HT1080 (cell line): ENCODE results near the gene GNGT2. TPM values are rescaled to one million over a fixed set of nuclear protein-coding genes. Genes with fewer than 3 reads are reported as not detected.

Experiments used
- DNase-seq: peaks from one replicate; pipeline ENCODE4 v3.0.0-alpha.2; 2015; ENCODE audit warnings: low read depth
- total RNA-seq: library from RNA; depleted of rRNA; stranded (reverse); fragments of >200 nt; shearing (Covaris generic); gene quantifications from 2 replicates; pipeline ENCODE4 v1.2.3, GENCODE V29; 2014

Gene GNGT2
- total RNA-seq, 1 experiment from 2014 or later: 10.9 TPM

DNA sequence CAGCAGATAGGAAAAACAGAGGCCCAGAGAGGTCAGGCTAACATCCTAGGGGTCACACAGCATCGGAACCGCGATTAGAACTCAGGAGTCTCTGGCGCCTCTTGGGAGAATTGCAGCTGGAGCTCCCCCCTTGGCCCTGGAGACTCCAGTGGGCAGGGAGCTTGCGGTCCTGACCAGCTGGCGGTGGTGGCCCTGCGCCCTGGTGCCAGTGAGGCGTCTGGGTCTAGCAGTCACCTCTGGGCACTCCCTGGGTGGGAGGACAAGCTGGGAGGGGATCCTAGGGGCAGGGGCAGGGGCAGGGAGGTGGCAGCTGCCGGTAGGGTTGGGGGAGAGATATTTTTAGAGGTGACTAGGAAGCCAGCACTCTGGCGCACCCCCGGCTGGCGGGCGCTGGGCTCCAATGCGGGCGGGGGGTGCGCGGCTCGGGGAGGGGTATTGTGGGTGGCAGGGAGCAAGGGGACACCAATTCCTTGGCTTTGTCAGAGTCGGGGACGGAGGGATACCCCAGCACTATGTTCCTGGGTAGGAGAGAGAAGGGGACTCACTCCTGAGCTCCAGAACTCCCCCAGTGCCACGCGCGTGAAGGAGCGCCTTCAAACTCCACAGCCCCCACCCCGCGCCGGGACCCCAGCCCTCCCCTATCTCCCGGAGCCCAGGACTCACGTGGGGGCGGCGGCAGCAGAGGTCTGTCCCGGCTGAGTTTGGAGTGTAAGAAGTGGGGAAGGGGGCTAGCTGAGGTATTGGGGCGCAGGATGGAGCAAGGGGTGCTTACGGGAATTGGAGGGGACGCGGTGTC lies 19.6 kb upstream of the GNGT2 start:
- DNase-seq: no peak

DNA sequence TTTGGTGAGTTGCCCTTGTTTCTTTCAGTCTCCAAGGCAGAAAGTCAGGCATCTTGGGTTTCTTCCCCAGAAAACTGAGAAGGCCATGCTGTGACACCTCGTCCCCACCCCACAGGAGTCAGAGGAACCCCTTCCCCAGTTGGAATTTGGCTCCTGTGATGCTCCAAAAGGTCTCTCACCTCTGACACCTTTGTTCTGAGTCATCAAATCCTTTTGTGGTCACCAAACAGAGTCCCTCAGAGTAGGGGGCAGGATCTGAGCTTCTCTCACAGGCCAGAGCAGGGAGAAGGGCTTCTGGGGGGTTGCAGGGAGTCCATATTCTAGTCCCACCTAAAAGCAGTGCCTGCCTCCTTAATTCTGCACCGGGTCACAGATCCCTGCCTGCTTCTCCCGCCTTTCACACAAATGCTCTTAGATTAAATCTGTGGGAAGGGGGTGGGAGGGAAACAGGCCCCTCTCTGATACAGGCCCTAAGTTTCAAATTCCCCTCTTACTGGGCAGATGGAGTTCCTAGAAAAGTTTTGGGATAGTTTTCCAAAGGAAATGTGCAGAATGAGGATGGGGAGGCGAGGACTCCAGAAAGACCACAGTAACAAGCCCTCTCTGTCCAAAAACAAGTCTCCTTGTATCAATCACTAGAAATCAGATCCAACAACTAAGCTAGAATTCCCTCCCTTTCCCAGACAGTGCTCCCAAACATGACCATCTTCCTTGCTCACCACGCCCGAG lies 18.9 kb upstream of the GNGT2 start:
- DNase-seq: no peak

DNA sequence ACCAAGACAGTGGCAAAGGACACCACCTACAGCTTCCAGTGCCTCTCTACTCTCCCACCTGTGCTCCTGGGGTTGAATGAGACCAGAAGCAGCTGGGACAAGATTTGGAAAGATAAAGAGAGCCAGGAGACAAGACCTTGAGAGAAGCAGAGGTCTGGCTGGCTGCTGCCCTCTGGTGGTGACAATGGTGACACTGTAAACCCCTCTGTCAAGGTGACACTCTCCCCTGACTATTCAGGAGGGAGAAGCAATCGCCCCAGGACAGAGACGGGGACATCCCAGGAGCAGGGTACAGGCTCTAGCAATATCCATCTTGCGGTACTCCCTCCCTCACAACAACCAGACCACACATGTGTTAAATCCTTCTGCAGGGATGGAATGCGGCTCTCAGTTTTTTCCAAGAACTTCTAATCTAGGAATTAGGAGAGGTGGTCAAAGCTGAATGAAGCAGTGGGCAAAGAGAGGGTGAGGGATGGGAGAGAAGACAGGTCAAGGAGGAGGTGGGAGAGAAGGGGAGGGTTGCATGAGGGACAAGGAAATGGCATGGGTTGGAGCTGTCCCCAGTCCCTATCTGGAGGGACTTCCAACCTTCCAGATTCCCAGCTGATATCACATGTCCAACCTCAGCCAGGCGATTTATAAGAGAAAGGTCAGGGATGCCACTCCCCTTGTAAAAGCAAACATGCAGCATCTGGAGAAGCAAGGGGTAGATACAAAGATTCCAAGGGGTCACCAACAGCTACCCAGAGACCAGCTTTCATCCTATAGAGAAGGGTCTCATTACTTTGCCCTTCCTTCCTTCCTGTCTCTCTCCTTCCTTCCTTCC lies 17.3 kb upstream of the GNGT2 start:
- peak; percentile 66 for DNase-seq

DNA sequence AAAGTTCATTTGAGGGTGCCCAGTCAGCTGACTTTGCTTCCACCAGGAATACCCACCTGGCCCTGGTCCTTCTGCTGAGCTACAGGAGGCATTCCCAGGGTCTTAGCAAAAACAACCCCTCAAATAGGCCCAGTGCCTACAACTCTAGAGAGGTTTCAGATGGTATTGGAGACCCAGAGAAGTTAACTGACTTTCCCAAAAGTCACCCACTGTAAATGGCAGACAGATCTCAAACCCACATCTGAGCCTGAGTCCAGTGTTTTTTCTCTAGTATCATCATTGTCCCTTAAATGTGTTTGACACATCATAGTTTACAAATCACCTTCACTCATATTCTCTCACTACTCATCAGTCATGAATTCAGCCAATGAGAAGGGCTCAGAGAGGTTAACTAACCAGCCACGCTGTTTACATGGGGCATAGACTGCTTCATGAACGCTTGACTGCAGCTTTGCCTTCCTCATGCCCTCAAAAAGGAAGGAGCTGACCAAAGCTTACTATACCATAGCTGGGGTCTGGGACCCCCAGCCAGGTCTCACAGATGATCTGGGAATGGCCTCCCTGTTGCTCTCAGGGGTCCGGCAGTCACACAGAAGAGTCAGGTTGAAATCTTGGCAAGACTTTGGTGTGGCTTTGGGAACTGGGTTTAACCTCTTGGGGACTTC lies 16.5 kb upstream of the GNGT2 start:
- DNase-seq: no peak

DNA sequence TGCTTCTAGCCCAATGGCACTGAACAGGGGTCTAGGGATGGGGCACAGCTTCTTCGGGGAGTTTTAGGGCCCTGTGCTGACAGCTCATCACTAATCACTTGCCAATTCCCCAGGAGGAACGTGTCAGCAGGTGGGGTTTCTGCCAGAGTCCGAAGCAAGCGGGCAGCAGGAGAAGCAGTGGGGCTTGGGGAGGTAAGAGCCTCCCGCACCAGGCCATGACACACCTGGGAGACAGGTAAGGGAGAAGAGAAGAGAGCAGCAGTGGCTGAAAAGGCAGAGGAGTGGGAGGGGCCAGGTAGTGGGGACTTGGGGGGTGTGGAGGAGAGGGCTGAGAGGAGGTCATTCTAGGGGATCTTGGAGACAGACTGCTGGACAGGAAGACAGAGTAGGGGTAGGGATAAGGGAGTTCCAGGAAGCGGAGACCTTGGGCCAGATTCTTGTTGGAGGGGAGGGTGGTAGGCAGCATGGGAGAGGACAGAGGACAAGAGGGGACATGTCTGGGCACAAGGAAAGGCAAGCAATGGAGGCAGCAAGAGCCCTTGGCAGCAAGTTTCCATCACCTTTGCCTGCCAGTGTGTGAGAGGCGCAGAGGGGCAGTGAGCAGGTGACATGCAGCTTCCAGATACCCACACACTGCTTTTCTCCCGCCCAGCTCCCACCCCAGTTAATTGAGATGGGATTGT lies 15.3 kb upstream of the GNGT2 start:
- no peak for DNase-seq

DNA sequence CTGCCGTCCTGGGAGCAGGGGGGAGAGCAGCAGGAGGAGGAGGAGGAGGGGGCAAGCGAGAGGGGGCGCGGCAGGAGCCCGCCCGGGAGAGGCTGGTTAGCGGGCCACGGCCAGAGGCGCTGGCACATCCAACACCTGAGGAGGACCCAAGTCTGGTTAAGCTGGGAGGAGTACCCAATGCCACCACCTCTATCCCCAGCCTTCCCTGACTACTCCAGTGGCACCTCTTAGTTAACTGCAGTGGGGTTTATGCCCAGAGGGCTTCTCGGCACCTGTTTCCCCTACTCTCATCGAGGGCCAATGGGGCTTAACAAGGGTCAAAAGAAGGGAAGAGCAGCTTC lies 14.6 kb upstream of the GNGT2 start:
- no peak for DNase-seq

DNA sequence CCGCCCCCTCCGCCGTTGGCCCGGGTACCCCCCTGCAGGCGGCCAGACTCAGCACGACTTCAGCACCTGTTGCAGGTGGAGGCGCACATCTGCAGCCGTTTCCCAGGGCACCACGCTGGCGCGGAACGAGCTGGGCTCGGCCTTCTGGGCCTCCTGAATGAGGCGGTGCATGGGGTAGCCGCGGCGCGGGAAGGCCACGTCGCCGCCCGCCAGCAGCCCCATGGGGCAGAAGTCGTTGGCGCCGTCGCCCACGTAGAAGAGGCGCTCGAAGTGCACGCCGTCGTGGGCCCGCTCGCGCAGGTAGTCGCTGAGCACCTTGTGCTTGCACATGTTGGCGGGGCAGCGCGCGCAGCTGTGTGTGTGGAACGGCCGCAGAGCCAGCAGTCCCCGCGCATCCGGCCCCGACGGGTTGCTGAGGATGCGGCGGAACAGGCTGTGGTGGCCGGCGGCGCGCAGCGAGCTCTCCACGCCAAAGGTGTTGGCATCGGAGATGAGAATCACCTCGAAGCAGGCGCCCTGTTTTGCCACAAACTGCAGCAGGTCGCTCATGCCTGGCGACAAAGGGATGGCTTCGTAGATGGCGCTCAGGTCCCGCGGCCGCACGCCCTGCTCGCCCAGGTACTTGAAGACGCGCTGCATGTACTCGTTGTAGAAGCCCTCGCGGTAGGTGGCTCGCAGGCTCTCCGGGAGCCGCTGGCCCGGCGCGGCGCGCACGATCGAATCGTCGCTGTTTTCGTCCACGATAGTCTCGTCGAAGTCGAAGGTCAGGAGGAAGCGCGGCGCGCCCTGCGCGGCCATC lies 14.0 kb upstream of the GNGT2 start:
- DNase-seq: no peak

DNA sequence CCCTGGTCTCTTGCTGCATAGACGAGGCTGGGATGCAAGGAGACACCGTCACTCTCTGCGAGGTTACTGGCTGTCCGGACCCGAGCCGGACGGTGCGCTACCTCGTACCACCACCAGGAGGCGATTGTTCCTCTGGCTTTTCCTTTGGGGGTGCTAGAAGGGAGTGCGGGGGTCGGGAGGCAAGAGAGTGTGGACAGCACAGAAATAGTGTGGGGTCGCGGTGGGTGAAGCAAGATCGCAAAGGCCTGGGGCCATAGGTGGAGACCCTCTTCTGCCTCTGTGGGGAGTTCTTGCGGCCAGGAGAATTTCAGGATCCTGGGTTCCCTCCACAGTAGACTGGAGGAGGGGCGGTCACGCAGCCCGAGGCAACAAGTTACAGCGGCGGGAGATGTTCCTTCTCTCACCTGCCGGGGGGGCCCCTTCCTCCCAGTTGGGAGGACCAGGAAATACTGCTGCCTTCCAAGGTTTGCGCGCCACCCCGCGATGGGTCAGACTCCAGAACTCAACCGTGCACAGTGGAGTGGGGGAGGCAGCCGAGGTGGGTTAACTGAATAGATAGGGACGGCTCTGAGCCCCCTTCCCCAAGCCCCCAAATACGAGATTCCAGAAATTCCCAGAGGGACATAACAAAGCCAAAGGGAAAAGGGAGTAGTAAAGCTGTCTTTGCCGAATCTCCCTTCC lies 13.3 kb upstream of the GNGT2 start:
- no peak for DNase-seq

DNA sequence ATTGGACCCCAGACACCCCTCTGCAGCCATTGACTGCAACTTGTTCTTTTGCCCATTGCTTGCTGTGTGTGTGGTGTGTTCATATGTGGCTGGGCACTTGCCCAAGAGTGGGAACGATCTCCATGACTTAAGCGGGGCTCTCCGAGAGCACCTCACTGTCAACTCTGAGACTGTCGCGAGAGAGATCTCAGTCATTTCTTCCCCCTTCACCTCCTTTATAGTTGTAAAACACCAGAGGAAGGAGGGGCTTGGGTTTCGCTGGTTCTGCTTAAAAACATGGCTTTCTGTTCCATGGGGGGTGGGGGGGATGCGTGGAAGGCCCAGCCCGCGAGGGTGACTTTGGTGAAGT lies 12.8 kb upstream of the GNGT2 start:
- DNase-seq: no peak

DNA sequence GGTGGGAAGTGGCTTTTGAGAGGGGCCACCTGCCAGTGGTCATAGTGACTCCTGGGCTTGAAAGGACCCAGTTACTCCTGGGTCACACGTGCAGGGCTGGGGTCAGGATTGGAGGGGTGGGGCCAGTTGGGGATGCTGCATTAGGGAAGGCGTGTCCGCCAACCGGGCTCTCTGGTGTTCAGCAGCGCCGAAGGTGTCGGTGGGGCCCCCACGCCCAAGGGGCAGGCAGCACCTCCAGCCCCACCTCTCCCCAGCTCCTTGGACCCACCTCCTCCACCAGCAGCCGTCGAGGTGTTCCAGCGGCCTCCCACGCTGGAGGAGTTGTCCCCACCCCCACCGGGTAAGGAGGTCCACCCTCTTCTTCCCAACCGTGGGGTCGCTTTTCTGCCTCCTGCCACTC lies 9.6 kb upstream of the GNGT2 start:
- no peak for DNase-seq

DNA sequence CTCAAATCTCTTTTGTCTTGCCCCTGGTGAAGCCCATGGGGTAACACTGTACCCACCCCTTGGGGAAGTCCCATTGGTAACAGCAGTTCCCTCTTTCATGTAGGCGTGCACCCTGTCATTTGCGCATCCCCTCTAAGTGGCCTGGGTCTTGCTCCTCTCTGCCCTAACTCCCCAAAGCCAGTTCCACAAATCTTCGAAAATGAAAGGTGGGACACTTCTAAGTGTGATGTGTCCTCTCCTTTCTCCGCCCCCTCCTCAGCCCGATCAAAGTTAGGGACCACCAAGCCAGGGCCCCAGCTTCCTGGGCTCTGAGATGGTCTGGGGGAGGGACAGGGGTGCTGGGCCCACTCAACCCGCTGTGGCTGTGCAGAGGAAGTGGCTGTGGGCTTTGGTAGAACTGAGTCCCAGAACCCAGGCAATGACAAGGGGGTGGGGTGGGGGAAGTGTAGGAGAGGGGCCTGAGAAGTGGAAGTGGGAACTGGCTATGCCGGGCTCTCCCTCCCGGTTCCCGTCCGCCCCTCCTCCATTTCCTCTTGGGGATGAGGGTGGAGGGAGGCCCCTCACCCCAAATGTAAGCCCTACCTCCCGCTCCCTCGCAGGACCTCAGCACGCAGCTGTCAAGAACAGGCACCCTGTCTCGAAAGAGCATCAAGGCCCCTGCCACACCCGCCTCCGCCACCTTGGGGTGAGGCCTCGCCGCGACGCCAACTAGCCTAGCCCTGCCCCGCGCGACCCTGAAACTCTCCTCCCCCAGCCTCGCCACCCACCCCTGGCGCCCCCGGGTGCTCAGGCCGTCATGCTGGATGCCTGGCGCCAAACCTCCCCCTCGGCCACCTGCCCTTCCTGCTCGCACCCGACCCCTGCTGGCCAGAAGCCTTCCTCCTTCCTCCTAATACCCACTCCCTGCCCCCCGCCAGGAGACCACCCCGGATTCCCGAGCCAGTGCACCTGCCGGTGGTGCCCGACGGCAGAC lies 8.9 kb upstream of the GNGT2 start:
- no peak for DNase-seq

DNA sequence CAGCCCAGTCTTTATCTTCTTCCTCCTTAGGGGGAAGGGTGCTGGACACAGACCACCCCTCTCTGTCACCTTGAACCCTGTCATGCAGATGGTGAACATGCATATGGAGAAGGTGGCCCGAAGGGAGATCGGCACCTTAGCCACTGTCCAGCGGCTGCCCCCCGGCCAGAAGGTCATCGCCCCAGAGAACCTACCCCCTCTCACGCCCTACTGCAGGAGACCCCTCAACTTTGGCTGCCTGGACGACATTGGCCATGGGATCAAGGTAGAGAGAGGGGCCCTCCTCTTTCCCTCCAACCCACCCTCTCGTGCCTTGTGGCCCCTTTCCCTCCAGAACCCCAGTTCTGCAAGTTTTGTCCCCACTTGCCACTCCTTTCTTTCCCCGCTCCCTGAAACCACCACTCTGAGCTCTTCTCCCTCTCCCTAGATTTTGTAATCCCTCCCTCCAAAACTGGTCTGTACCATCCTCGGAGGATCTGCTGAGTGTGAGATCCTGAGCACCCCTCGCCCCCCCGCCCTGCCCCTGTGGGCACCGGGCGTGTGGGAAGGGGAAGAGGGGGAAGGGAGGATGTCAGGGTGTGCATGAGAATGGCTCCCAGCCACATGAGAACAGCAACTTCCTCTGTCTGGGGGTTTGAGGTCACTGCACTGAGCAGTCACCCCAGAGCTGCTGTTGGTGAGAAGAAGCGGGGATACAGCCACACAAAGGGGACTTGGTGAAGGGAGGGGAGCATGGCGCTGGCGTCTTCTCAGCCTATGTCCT lies 7.5 kb upstream of the GNGT2 start:
- no peak for DNase-seq

DNA sequence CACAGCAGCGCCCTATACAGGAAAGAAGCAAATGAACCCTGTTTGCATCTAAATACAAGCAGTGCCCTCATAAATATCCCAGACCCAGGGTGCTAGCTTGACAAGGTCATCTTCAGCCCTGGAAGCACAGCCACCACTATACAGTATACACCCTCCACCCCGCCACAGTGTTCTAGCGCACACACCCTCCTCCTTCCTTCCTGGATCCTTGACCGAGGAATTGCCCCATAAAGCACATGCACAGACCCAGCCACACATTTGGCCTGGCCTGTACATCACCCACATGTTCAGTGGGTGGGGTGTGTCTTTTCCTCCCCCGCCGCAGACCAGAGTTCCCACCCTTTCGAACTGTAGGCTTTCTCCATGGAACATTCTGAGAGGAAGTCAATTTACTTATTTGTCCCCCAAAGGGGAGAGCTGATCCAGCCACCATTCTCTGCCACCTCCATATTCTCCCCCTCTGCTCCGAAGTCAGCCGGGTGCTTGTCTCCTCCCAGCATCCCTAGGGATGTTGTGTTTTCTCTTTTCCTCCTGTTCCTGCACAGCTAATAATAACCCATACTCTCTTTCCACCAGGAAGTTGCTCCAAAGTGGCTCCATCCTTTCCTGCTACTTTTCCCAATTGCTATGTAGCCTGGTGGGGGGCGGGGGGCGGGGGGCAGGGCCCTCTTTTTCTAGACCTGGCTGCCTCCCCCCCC lies 6.7 kb upstream of the GNGT2 start:
- no peak for DNase-seq

DNA sequence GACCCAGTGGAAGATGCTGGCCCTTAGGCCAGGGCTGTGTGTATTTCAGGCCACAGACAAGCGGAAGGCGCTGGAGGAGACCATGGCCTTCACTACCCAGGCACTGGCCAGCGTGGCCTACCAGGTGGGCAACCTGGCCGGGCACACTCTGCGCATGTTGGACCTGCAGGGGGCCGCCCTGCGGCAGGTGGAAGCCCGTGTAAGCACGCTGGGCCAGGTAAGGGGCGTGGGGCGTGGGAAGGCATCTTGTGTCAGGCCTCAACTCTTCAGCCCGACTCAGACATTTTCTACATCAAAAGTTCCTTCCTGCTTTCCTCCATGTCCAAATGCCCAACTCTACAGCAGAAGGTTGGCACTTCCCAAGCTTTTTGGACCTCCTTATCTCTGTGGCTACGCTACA lies 6.1 kb upstream of the GNGT2 start:
- DNase-seq: no peak

DNA sequence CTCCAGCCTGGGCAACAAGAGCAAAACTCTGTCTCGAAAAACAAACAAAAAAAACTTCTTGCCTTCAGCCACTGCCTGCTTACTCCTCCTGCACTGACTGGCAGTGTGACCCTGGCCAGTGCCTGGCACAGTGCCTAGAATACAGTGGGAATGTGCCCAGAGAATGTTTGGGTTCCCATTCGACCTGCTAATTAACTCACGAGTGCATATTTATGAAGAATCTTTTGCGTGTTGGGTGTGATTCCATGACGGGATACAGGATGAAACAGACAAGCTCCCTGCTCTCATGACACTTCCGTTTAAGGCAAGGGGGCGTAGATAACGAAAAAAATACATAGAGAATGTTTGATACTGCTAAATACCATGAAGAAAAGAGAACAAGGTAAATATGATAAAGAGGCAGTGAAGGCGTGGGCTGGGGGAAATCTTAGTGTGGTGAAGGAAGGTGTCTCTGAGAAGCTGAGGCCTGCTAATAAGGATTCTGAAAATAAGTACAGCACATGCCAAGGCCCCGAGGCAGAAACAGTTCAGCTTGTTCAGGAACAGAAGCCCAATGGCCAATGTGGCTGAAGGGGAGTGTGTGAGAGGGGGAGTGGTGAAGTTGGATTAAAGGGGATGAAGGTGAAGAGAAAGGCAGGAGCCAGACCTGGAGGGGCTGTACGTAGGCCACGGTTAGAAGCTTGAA lies 4.4 kb upstream of the GNGT2 start:
- DNase-seq: no peak

DNA sequence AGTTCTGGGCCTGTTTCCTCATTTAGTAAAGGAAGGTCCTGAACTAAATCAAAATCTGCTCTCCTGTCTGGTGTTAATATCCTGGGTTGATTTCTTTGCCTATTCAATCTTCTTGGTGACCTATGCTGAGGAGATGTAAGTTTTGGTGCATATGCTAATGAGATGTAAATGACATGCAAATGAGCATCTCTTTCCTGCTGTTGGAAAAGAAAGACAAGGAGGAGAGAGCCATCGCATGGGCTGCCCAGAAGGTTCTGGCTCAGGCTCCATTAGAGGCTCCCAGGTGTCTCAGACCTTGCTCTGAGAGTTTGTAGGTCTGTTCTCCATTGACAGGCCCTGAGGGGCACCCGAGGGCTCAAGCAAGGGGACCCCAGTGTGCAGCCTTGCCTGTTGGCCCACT lies 3.5 kb upstream of the GNGT2 start:
- no peak for DNase-seq

DNA sequence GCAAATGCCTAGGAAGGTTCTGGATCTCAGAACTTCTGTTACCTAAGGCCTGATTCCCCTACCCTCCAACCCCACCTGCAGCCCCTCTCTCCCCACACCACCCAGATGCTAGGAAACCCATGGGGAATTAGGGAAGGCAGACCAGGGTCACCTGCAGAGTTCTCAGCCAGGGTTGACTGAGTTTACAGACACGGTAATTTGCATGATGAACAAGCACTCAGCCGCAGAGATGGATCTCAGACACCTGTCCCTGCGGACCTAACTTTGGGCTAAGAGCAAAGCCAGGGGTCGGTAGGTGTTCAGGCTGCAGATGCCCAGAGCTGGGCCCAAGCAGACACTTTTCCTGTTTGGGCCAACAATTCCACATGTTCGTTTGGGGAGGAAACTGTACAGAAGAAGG lies 3.0 kb upstream of the GNGT2 start:
- DNase-seq: no peak
